ENCODE measurements around the gene LASP1NB.

GRCh38 chr17:38943607-38944006 lies 18.2 kb downstream of the LASP1NB start:
- TF ChIP-seq CTCF (IDR thresholded peaks at IDR 0.05; ENCODE audit: poor library complexity, severe bottlenecking) (no peak), SMC3 (conservative IDR thresholded peaks at IDR 0.05; ENCODE audit: poor library complexity) (no peak), EP300 (conservative IDR thresholded peaks at IDR 0.05; ENCODE audit: poor library complexity, severe bottlenecking) (no peak), REST (IDR thresholded peaks at IDR 0.05; ENCODE audit: borderline replicate concordance) (no peak), TAF1 (IDR thresholded peaks at IDR 0.05; ENCODE audit: low read depth) (no peak), POLR2AphosphoS5 (IDR thresholded peaks at IDR 0.05) (no peak)

Data from neural cell (in vitro differentiated cells).